KBM-7 (cell line): Measurements from ENCODE around the gene TK2.

Source experiments
- DNase-seq: peaks from one replicate; pipeline ENCODE4 v3.0.0-alpha.2; 2015
- in situ Hi-C: fragments of 300-500 bp; cut with MboI; formaldehyde crosslinking; loops from 2 replicates; pipeline ENCODE4 v1.14.3; 2020; ENCODE audit warnings: low sequenced_read_pairs, low pct_unique_long_range_greater_than_20kb, mixed read lengths

Gene TK2

DNA sequence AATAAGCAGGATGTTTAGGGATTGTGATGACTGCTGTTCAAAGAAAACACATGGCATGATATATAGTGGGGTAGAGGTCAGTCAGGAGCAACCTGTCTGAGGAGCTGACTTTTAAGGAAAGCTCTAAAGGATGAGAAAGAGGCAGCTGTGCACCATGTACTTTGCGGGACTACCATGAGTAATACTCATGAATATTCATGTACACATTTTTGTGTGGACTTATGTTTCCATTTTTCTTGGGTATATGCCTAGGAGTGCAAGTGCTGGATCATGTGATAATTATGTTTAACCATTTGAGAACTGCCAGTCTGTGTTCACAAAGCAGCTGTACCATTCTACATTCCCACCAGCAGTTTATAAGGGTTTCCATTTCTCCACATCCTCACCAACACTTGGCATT is 87.0 kb downstream of the TK2 start:
- no peak for DNase-seq
- in situ Hi-C loops: no loop called here

GRCh38 chr16:66460703-66461102 is 89.2 kb downstream of the TK2 start:
- DNase-seq: no peak
- in situ Hi-C loops: no loop called here

DNA sequence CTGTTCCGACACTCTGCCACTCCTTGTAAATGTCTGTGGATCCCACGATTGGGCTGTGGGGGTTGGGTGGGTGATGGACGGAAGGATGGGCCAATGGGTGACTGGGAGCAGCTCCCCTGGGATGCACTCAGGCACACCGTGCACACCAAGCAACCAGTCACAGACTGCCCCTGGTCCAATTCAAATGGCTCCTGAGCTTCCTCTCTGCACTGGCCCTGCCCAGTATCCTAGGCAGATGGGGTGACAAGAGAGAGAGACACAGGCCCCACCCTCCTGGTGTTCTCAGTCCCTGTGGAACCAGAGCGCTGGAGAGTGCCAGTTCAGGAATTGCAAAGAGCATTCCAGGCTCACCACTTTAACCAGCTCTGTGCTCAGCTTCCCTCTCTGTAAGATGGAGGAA is 90.0 kb downstream of the TK2 start:
- DNase-seq: no peak
- in situ Hi-C loops: no loop called here

DNA sequence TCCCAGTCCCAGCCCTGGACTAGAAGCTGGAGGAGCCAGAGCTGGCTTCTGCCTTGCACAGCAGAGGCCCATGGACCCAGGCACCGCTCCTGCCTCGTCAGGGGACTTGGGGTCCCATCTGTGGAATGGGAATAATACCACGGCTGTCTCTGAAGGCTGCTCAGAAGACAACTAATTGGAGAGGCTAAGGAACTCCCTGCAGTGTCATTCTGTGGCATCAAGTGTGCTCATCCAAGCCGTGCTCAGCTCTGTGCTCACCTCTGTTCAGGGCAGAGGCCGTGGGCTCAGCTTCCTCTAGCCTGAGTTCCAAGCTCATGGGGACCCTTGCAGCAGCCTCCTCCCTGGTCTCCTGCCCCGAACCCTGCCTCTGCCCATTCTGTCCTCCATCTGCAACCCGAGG is 91.1 kb downstream of the TK2 start:
- in situ Hi-C loops: no loop called here
- DNase-seq: no peak

DNA sequence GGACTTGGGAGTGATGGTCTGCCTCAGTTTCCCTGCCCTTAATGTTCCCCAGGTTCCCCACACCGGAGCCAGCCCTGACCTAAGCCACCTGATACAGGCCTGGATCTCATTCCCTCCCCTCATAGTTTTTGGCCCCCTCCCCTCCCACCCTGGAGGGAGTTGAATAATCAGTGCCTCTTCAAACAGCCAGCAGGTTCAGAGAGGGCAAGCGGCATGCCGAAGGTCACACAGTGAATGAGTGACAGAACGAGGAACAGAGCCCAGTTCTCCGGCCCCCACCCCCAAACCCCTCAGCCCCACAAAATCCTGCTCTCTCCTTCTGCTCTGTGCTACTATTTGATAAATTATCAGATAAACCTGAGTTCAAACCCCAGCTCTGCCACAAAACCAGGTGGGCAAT is 91.6 kb downstream of the TK2 start:
- DNase-seq: no peak
- in situ Hi-C loops: no loop called here
